Left forelimb (tissue), 1 donor: ENCODE measurements around the gene SCAANT1.

Experiments
- DNase-seq: peaks from one replicate; pipeline ENCODE4 v3.0.0-alpha.2; 2018; ENCODE audit warnings: low spot score

The SCAANT1 gene

DNA sequence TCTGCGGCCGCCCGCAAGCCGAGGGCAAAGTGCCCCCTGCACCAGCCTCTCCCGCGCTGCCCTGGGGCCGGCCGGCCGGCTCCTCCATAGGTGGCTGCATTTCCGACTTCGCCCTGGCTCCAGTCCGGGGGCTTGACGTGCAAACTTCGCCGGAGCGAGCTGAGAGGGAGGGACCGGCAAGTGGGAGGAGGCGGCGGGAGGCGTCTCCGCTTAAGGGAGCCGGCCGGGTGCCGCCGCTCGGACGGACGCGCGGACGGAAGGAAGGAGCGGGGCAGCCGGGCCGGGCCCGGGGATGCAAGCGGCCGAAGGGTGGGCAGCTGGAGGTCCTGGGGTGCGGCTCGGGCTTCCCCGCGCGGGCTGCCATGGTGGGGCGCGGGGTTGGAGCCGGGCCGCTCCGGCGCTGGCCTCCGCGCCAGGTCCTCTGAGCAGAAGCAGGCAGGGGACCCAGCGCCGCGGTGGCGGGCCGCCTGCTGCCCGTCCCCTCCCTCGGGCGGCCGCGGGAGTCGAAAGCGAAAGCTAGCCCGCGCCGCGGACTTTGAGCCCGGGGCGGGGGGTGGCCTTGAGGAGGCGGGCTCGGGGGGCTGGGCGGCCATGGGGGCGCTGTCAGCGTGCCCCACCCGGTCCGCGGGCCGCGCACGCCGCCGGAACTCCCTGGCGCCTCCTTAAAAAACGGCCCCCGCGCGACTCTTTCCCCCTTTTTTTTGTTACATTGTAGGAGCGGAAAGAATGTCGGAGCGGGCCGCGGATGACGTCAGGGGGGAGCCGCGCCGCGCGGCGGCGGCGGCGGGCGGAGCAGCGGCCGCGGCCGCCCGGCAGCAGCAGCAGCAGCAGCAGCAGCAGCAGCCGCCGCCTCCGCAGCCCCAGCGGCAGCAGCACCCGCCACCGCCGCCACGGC is at the start of gene SCAANT1:
Gene SCAANT1, minus strand, starts transcription at position 511 of the 895 bp plus-strand sequence.
- DNase-seq, result peak; percentile 92

DNA sequence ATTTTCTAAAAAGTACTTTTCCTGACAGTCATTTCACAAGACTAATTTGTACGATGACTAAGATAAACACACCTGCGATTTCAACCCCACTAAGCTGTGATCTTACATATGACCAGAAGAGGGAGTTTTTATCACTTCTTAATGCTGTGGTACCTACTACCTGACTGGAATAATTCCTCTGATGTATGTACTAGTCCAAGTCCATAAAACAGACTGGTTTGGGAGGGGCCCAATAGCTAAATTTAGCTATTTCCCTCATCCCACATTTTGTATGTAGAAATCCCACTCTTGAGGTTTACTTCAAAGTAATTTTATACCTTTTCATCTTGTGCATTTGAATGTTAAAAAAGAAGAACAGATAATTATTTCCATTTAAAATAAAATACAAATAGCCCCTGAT is 49.7 kb upstream of the SCAANT1 start:
- DNase-seq, result no peak

DNA sequence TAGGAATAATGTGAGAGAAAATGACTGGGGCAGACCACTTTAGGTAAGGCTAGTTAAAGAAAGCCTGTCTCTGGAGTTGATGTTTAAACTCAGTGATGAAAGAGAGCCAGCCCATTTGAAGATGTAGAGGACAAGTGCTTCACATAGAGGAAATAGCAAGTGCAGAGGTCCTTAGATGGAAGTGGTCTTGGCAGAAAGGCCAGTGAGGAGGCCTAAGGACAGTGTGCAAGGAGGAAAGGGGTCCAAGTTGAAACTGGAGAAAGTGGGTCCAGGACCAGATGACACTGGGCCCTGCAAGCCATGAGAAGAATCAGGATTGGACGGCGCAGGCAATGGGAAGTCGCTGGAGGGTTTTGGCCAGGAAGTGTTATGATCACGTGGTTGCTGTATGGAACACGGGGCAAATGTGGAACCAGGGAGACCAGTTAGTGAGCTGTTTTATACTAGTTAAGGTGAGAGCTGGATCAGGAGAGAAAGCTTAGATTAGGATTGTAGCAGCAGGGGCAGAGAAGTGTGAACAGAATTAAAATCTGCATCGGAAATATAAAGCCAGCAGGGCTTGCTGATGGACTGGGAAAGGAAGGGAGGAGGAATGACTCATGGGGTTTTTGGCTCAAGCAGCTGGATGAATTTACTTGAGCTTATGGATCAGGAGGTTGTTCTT is 48.0 kb upstream of the SCAANT1 start:
- no peak for DNase-seq

- DNase-seq, result no peak
Measured at GRCh38 chr3:63959146-63959545, 47.0 kb upstream of the SCAANT1 start.

GRCh38 chr3:63955830-63956545 is 43.8 kb upstream of the SCAANT1 start:
- no peak for DNase-seq

GRCh38 chr3:63955036-63955650 is 43.0 kb upstream of the SCAANT1 start:
- no peak for DNase-seq

GRCh38 chr3:63954182-63954581 is 42.0 kb upstream of the SCAANT1 start:
- DNase-seq, result no peak

DNA sequence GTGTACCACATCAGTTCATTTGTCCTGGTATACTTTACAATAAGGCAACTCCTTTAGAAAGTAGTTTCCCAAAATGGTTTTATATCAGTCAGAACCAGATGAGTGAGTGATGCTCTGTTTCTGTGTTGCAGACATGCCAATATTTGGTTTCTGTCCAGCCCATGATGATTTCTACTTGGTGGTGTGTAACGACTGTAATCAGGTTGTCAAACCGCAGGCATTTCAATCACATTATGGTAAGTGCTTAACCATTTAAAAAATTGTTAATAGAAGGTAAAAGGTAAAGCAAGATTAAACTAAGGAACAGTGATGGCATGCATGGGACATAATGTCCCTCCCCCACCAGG is 40.0 kb upstream of the SCAANT1 start:
- DNase-seq, result no peak

DNA sequence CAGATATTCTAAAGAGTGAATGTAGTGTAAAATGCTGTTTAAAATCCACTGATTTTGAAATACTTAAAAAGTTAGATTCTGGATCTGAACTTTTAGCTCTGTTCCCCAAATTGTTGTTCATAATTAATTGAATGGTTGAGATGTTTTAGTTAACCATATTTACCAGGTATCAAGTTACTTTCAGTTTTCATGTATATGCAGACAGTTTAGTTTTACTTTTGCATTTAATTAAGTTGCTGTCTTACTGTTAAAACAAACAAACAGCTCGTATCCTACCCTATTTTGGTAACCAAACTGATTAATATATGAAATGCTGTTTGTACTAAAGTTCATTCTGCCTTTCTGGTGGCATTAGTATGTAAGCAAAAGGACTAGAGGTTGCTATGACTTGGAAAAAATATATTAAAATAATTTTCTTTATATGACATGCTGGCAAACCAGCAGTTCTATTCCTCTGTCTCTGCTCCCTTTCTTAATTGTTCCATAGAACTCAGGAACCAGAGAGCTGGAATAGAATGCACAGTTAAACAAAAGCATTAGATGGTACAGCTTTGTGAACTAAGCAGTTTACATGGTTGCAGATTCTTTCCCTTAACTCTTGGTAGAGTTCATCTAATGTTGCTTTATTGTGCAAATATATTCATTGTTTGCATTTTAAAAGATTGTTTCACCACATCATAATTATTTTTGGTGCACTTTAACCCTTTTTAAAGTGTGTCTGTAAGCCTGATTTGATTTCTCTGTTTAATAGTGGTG is 39.5 kb upstream of the SCAANT1 start:
- DNase-seq, result no peak

GRCh38 chr3:63950698-63951097 is 38.5 kb upstream of the SCAANT1 start:
- no peak for DNase-seq

GRCh38 chr3:63949005-63949404 is 36.8 kb upstream of the SCAANT1 start:
- no peak for DNase-seq

DNA sequence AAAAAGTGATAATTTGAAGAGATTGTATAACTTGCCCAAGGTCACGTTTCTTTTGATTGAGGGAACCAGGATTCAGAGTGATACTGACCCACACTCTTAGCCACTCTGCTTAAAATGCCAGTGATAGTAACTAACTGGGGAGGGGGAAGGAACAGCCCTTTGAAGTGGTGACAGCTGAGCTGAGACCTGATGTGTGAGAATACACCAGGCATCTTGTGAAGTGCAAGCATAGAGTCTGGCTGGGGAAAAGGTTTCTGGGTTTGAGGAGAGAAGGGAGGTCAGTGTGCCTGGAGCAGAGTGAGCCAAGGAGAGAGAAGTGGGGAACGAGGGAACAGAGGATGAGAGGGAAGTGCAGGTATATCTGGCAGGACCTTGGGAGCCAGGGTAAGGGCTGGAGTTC is 35.4 kb upstream of the SCAANT1 start:
- no peak for DNase-seq

- DNase-seq, result no peak
Measured at GRCh38 chr3:63946753-63947152, 34.6 kb upstream of the SCAANT1 start.

DNA sequence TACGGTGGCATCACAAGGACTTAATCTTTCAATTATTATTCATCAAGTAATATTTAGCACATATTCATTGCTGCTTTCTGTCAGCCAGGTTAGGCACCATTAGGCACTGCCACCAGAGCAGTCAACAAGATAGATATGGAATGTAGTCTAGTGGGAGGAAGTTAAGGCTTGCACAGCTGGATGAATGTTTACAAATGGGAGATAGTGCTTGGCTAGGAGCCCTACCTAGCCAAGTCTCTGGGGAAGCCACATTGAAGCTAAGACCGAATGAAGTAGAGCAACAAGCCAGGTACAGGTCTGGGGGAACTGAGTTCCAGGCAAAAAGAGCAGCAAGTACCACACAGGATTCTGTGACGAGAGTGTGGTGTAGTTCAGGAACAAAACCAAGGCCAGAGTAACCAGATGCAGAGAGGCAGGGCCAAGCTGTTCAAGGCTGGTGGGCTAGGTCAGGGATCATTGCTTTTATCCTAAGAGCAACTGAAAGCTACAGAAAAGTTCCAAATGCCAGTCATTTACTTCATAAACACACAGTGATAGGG is 33.4 kb upstream of the SCAANT1 start:
- no peak for DNase-seq

DNA sequence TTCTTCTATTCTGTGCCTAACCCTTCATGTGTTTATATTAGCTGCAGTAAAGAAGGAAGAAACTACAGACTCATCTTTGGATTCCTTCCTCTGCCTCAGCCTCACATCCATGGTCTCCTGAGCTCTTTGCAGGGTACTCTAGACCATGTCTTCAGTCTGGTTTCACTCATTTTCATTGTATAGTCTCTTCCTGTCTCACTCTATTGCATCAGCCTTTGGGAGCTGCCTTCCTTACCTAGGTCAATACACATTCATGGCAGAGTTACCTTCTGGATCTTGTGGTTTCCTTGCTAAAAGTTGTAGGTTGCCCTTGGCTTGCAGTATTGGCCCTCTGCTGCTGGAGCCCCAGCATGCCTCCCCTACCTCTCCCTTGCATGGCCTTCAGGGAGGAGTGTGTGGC is 31.5 kb upstream of the SCAANT1 start:
- no peak for DNase-seq

DNA sequence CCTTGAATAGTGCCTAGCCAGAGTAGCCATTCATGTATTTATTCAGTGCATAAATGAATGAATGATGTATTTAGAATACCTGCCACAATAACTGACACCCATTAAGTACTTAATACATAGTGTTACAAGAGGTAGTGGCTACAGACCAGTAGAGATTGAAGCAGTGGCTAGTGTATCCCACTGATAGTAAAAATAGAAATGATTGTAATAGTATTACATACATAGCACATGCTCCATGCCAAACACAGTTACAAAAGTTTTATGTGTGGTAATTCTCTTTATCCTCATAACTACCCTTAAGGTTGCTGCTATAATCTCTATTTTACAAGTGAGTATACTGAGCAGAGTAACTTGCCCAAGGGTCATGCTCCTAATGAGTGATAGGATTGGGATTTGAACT is 30.3 kb upstream of the SCAANT1 start:
- no peak for DNase-seq

DNA sequence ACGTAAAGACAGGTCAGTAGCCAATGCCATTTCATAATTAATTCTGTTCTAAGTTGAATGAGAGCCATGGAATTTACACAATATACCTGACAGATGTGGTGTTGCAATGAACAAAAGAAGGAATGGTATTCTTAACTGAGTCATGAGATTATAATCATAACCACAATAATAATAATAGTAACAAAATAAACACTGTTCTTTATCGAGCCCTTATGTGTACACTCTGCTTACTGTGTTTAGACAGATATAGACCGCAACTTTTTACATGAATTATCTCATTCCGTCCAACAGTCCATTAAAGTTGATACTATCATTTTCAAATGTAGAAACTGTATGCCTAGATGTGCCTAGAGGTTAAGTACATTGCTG is 28.2 kb upstream of the SCAANT1 start:
- no peak for DNase-seq

DNA sequence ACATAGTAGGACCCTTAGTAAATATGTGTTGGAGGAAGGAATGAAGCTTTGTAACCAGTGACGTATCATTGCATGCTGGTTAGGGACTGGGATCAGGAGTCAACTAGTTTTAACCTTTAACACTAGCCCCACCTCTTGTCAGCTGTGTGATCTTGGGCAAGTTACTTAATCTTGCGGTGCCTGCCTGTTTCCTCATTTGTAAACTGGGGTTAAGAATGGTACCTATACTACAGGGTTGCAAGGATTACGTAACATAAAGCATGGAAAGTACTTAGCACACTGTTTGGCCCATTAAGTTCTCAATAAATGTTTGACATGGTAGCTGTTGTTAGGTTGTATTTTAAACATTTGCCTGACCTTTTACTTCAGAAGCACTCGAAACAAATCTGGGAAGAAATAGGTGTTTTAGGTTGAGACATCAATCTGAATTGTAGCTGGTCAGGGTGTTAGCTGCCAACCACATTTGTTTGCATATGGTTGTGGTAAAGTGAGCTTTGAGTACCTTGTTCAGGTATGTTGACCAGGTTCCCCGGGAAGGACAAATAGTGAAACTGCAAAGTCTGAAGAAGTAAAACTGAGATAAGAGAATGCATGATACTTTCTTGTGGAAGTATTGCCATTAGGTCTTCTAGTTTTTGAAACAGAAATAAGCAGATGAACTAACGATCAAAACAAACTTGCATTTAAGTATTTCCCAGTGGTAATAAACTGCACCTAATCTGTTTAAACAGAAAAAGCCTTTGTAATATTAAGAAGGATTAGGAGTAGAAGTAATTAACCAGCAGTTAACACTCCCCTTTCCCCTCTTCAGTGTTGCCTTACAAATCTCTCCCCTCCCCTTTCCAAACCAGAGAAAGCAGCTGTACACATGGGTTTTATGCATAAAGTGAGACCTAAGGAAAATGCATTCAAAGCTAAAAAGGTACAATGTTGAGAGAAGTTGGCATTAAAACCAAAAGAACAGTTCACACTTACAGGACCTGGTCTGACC is 25.8 kb upstream of the SCAANT1 start:
- no peak for DNase-seq

DNA sequence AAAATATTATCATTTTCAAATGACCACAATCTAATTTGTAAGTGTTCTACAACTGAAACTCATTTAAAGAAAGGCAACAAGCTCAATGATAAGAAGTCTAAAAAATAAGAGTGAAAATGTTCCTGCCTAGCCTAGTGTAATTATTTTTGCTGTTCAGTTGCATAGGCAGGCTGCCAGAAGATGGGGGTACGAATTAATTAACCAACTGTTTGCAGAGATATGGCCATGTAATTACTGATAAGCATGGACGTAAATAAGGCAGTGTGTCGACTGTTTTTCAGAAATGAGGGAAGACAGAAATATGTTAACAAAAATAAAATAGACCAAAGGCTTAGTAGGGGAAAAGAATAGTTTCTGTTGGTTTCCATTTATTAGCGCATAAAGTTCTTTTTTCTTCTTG is 24.7 kb upstream of the SCAANT1 start:
- no peak for DNase-seq
